ENCODE results near the gene KCNH3.

The KCNH3 gene

GRCh38 chr12:49555631-49556390 is 17.0 kb downstream of the KCNH3 start:
- DNase-seq, result no peak
- intact Hi-C loops (cut with DNase I), result no loop called here

- intact Hi-C loops (cut with DNase I), result no loop called here
- peak in 1 of 42 donors; percentile 1 for DNase-seq
These were observed 17.8 kb downstream of the KCNH3 start for GRCh38 chr12:49556391-49557186.

- no peak for DNase-seq
These were observed 18.5 kb downstream of the KCNH3 start for GRCh38 chr12:49557187-49557916.

GRCh38 chr12:49557917-49558215 is 19.0 kb downstream of the KCNH3 start:
- intact Hi-C loops (cut with DNase I), result no loop called here
- DNase-seq, result peak in 12 of 42 donors; percentile 21 to 60 (median 46)

More at GRCh38 chr12:49557187-49557916, 18.5 kb downstream of the KCNH3 start:
- intact Hi-C loops (cut with DNase I), result no loop called here

- DNase-seq, result no peak
- intact Hi-C loops (cut with DNase I), result no loop called here
These were observed 19.7 kb downstream of the KCNH3 start for GRCh38 chr12:49558526-49558925.

GRCh38 chr12:49559011-49559675 is 20.3 kb downstream of the KCNH3 start:
- intact Hi-C loops (cut with DNase I), result no loop called here
- peak in 1 of 42 donors; percentile 5 for DNase-seq

- intact Hi-C loops (cut with DNase I), result no loop called here
- no peak for DNase-seq
These were observed 21.9 kb downstream of the KCNH3 start for GRCh38 chr12:49560695-49561094.

GRCh38 chr12:49562233-49562632 is 23.4 kb downstream of the KCNH3 start:
- intact Hi-C loops (cut with DNase I), result no loop called here
- no peak for DNase-seq

GRCh38 chr12:49562831-49563230 is 24.0 kb downstream of the KCNH3 start:
- DNase-seq, result no peak
- intact Hi-C loops (cut with DNase I), result no loop called here

- intact Hi-C loops (cut with DNase I), result no loop called here
- DNase-seq, result no peak
These were observed 25.3 kb downstream of the KCNH3 start for GRCh38 chr12:49563951-49564685.

- peak in 40 of 42 donors; percentile 30 to 92 (median 72) for DNase-seq
- intact Hi-C loops (cut with DNase I), result no loop called here
These were observed 26.0 kb downstream of the KCNH3 start for GRCh38 chr12:49564686-49565405.

- DNase-seq, result peak in 1 of 42 donors; percentile 11
- intact Hi-C loops (cut with DNase I), result no loop called here
These were observed 26.8 kb downstream of the KCNH3 start for GRCh38 chr12:49565406-49566265.

GRCh38 chr12:49566361-49566760 is 27.5 kb downstream of the KCNH3 start:
- intact Hi-C loops (cut with DNase I), result no loop called here
- peak in 1 of 42 donors; percentile 9 for DNase-seq

GRCh38 chr12:49567302-49567610 is 28.4 kb downstream of the KCNH3 start:
- intact Hi-C loops (cut with DNase I), result no loop called here
- peak in 1 of 42 donors; percentile 35 for DNase-seq

GRCh38 chr12:49567611-49568441 is 29.0 kb downstream of the KCNH3 start, which contains the start of gene MCRS1:
MCRS1 (minus strand) TSS chr12:49568142; CDS start chr12:49566731, 1,411 bp downstream.
- intact Hi-C loops (cut with DNase I), result no loop called here
- DNase-seq, result peak; percentile 81 to 96 (median 90)
